Jurkat, Clone E6-1 (cell line): ENCODE results near the gene HOXB2.

ENCODE experiments used
- DNase-seq: peaks from one replicate; pipeline ENCODE4 v3.0.0-alpha.2; 2011; ENCODE audit warnings: low read depth, low spot score
- H3K4me3 ChIP-seq: 2 replicates; pipeline ENCODE4 v1.5.1; 2011; ENCODE audit warnings: mild to moderate bottlenecking, low read length, control low read depth, moderate library complexity

Gene HOXB2

DNA sequence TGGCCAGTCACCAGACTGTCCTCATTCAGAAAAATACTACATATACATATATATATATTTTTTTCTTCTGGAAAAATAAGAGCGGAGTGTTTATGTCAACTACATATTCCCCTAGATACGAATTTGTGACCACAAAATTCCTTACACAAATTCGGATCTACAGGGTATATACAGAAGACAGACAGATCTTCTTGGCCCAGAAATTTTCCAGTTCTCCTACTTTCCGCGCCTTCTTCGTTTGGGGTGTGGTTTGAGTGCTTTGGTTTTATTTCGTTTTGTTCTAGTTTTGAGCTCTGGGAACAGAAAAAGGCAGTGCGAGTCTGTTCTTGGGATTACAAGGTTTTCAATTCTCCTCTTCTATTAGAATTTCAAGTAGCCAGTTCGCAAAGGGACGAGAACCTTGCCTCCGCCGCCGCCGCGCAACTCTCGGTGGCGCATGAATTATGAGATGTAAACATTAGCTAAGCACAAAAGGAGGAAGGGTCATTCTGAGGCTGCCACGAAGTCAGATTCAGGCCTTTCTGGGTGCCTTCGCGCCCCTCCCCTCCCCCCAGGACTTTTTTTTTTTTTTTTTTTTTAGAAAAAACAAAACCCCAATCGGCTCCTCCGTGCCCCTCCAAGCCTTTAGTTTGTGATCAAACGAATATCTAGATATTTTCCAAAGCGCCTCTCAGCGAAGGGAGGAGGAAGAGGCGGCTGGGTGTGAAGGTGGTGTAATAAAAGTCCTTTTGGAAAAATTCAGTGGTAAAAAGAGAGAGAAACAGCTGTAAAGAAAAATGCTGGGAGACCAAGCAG is 35.0 kb upstream of the HOXB2 start:
- DNase-seq: no peak
- no peak overlapping the region for H3K4me3 ChIP-seq

GRCh38 chr17:48579471-48579759 is 34.5 kb upstream of the HOXB2 start:
- no peak for DNase-seq
- no peak overlapping the region for H3K4me3 ChIP-seq

- no peak for DNase-seq
- peak overlapping the region; percentile 86 for H3K4me3 ChIP-seq
These were observed 33.9 kb upstream of the HOXB2 start for GRCh38 chr17:48578616-48579470.

DNA sequence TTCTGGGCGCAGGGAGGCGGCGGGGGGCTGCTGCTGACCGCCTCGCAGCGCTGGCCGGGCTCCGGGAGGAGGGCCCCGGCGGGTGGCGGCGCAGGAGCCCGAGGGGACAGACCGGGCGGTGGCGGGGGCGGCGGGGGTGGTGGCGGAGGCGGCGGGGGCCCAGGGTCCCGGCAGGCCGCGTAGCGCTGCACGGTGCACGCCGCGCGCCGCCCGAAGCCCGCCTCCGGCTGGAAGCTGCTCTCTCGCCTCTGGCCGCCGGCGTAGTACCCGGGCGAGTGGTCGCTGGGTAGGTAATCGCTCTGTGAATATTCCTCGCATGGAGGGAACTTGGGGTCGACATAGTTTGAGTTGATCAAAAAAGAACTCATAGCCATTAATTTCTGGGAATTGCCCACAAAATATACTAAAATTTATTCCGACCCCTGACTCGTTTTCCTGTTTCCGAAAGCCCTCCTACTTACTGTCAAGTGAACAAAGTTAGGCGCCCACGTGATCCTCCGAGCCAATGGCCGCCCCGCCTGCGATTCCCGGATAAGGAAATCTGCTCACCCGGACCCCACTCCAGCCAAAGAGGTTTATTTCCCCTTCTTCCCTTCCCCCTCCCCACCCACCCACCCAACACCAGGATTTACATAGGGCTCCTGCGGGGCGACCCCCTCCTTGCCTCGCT is 33.2 kb upstream of the HOXB2 start, which contains the start of gene HOXB4:
HOXB4 (minus strand) TSS at position 405 of the 670 bp plus-strand sequence; CDS start at position 374, 31 bp downstream.
- H3K4me3 ChIP-seq: peak within 1 kb of the TSS; percentile 86
- DNase-seq: peak; percentile 73

- no peak for DNase-seq
- H3K4me3 ChIP-seq: peak overlapping the region; percentile 86
These were observed 32.5 kb upstream of the HOXB2 start for GRCh38 chr17:48577330-48577945.

DNA sequence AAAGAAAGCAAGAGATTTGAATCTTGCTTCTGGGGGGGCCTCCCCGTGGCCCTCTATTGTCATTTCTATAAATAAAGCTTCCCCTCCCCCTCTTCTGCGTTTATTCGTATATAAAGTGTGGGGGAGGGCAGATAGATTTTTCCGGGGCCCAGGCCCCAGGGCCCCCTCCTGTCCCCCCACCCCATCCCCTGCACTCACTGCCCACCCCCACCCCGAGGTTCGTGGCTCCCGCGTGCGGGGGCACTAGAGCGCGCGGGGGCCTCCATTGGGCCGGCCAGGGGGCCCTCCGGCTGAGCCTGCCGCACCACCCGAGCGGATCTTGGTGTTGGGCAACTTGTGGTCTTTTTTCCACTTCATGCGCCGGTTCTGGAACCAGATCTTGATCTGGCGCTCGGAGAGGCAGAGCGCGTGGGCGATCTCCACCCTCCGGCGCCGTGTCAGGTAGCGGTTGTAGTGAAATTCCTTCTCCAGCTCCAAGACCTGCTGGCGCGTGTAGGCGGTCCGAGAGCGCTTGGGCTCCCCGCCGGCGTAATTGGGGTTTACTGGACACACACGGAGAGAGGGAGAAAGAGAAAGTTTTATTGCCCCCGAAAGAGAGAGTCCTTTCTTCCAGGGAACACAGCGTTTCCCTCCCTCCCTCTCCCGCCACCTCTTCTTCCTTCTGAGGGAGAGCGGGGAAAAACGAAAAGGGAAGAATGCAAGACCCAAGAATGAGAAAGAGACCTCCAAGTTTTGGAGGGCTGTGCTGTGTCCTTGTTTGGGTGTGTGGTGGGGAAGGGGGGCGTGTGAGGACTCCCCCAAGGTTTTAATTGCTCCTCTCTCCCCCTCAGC is 31.8 kb upstream of the HOXB2 start:
- H3K4me3 ChIP-seq: peak overlapping the region; percentile 86
- DNase-seq: no peak

- no peak overlapping the region for H3K4me3 ChIP-seq
These were observed 31.0 kb upstream of the HOXB2 start for GRCh38 chr17:48575673-48576478.

DNA sequence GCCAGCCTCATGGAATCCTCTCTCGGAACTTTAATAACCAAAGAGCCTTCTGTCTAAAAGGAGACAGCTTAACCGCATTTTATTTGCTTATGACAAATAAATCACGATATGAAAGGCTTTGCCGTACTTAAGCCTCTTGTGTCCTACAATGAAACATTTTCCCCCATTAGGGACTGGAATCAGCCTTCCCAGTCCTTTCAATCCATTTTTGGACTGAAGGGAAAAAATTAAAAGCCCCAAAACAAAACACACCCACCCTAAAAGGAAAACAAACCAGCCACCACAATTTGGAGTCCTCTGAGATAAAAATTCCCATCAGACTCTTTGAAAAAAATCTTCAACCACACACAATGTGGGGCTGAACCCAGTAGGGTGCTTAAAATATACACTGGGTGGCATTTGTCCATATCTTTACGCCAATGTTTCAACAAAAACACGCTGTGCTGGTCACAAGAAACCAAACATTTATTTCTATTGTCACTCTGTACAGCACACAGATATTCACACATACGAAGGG is 30.2 kb upstream of the HOXB2 start:
- H3K4me3 ChIP-seq: no peak overlapping the region
- DNase-seq: no peak

More at GRCh38 chr17:48575673-48576478, 31.0 kb upstream of the HOXB2 start:
- no peak for DNase-seq

DNA sequence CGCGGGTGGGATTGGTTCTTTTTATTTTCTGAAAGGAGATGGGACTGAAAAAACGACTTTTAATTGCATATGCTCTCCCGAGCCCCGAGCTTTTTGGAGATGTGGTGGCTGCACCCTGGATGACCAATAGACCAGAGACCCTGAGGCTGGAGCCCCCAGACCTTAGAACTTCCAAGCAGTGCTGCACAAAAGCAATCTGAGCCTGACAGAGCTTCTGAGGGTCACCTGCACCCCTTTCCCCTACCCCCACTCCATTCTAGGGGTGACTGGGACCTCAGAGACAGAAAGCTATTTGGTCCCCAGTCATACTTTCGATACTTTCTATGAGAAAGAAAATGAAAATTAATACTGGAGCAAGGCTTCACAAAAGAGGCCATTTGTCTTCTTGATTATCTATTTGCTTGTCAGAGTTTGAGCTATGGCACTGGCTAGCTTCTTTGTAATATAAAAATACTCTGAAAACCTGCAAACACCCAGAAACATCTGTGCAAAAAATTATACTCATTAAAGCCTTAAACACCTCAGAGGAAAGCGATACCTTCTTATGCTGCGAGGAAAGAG is 29.7 kb upstream of the HOXB2 start:
- DNase-seq: no peak
- no peak overlapping the region for H3K4me3 ChIP-seq

- no peak for DNase-seq
- no peak overlapping the region for H3K4me3 ChIP-seq
These were observed 27.0 kb upstream of the HOXB2 start for GRCh38 chr17:48571826-48572417.

DNA sequence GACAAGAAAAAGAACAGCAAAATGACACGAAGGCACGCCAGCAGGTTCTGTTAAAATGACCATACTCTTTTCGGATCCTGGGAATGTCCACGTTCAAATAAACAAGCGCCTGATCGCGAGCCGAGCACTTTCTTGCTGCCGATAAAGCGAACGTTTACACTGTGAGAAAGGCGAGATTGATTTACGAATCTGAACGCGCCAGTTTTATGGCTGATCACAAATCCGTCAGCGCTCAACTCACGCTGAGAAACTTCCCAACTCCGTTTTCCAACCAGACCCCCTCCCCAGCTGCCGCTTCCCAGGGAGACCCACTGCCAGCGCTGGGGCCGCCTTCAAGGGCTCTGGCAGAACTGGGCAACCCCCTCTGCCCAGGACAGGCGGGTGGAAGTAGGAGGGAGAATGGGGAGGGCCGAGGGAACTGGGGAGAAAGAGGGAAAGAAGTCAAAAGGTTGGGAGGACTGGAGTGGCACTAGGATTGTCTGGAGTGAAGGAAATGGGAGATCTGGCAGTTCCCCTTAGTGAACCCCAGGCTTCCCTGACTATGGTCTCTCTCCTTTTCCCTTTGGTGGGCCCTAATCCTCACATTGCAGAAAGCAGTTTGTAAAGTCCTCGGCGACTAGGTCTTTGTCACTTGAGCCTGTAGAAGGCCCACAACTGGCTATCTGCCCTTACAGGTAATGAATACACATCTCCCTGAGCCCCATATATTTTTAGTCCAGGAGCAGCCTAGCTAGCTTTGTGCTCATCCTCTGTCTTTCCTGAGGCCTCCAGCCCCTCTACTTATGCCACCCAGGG is 26.3 kb upstream of the HOXB2 start:
- no peak overlapping the region for H3K4me3 ChIP-seq
- DNase-seq: no peak

DNA sequence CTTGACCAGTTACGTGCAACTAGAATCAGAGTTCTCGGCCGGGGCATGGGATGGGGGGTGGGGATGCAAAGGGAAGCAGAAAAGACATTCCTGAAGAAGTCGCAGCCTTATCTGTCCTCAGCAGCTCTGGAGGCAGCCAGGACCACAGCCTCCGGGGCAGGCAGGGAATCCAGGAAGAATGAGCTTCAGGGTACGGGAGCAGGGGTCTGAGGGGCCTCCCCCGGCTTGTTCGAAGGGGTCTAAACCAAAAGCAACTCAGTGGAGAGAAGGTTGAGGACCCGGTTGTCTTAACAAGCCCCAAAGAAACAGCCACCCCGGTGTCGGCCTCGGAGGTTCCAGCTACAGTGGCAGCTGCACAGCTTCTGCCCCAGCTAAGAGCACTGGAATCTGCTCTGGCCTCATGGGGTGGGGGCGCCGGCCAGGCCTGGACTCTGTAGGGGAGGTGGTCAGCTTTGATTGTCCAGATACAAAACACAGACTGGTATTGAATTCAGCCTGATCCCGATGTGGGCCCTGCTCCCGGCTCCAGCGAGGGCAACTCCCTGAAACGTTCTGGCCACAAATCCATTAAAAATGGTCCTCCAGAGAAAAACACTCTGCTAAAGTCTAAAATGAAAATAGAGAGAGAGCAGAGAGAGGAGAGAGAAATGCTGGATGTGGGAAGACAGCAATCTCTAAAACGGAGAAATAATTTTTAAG is 25.6 kb upstream of the HOXB2 start:
- H3K4me3 ChIP-seq: no peak overlapping the region
- DNase-seq: no peak

GRCh38 chr17:48569674-48570324 is 24.9 kb upstream of the HOXB2 start:
- H3K4me3 ChIP-seq: no peak overlapping the region

DNA sequence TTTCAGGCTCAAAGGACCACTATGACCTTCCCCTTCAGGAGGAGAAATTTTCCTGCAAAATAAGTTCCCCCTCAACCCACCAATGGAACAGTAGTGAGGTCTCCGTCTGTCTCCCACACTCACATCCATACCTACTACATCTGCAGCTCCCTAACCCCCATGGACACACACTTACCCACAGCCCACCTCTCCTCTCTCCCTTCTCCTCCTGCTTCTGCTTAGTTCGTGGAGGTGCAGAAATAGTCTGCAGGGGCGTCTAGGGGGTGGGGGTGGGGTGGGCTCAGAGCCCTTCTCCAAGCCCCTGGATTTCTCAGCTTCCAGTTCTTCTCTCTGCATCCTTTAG is 24.3 kb upstream of the HOXB2 start:
- no peak for DNase-seq
- H3K4me3 ChIP-seq: no peak overlapping the region

More at GRCh38 chr17:48569674-48570324, 24.9 kb upstream of the HOXB2 start:
- no peak for DNase-seq

GRCh38 chr17:48568499-48569239 is 23.8 kb upstream of the HOXB2 start:
- H3K4me3 ChIP-seq: no peak overlapping the region
- DNase-seq: no peak
